HEK293T (cell line): ENCODE results near the gene HBB.
"Not testable (repeated sequence)": the region's sequence is repeated elsewhere in the genome, so short reads cannot be mapped to it uniquely, and the experiment has no call there.

Experiments used
- CTCF ChIA-PET: fragments of 350-600 bp; formaldehyde crosslinking; extraction: SDS; loops from one replicate; lab custom pipeline; 2021; ENCODE audit warnings: antibody characterized with exemption, inconsistent platforms; lab: Yijun Ruan, JAX
- POLR2A ChIA-PET: fragments of 350-600 bp; formaldehyde crosslinking; extraction: SDS; loops from one replicate; lab custom pipeline; 2020; ENCODE audit warnings: antibody characterized with exemption, inconsistent platforms; lab: Yijun Ruan, JAX
- DNase-seq: peaks from one replicate; pipeline ENCODE4 v3.0.0; 2012; ENCODE audit warnings: mixed read lengths; ENCODE audit errors: extremely low spot score
- ARNT ChIP-seq: fragments of 450-650 bp; IDR thresholded peaks from 2 replicates; pipeline ENCODE4 v1.6.1; 2017; ENCODE audit warnings: mild to moderate bottlenecking
- BHLHE40 ChIP-seq: fragments of 450-650 bp; IDR thresholded peaks from 2 replicates; pipeline ENCODE4 v1.6.1; 2016; ENCODE audit warnings: mild to moderate bottlenecking, moderate library complexity, borderline replicate concordance
- CTBP1 ChIP-seq: fragments of 450-650 bp; IDR thresholded peaks from 2 replicates; pipeline ENCODE4 v1.6.1; 2016; ENCODE audit warnings: borderline replicate concordance
- ELF4 ChIP-seq: fragments of 450-650 bp; IDR thresholded peaks from 2 replicates; pipeline ENCODE4 v1.6.1; 2017; ENCODE audit warnings: antibody characterized with exemption
- FOXA1 ChIP-seq: fragments of 450-650 bp; IDR thresholded peaks from 2 replicates; pipeline ENCODE4 v1.6.1; 2016; ENCODE audit warnings: mild to moderate bottlenecking
- FOXK2 ChIP-seq: fragments of 450-650 bp; IDR thresholded peaks from 2 replicates; pipeline ENCODE4 v1.6.1; 2016; ENCODE audit warnings: mild to moderate bottlenecking
- FOXM1 ChIP-seq: fragments of 450-650 bp; IDR thresholded peaks from 2 replicates; pipeline ENCODE4 v1.6.1; 2017; ENCODE audit warnings: mild to moderate bottlenecking, borderline replicate concordance
- HDGF ChIP-seq: fragments of 450-650 bp; IDR thresholded peaks from 2 replicates; pipeline ENCODE4 v1.6.1; 2017; ENCODE audit warnings: antibody characterized with exemption, borderline replicate concordance
- L3MBTL2 ChIP-seq: fragments of 450-650 bp; conservative IDR thresholded peaks from 2 replicates; pipeline ENCODE4 v1.6.1; 2016; ENCODE audit warnings: mild to moderate bottlenecking
- LEF1 ChIP-seq: fragments of 450-650 bp; IDR thresholded peaks from 2 replicates; pipeline ENCODE4 v1.6.1; 2017; ENCODE audit warnings: mild to moderate bottlenecking, borderline replicate concordance
- NFRKB ChIP-seq: fragments of 450-650 bp; IDR thresholded peaks from 2 replicates; pipeline ENCODE4 v1.6.1; 2016; ENCODE audit warnings: mild to moderate bottlenecking, moderate library complexity
- PKNOX1 ChIP-seq: fragments of 450-650 bp; IDR thresholded peaks from 2 replicates; pipeline ENCODE4 v1.6.1; 2016
- SP1 ChIP-seq: fragments of 450-650 bp; IDR thresholded peaks from 2 replicates; pipeline ENCODE4 v1.6.1; 2017
- SUZ12 ChIP-seq: fragments of 450-650 bp; IDR thresholded peaks from 2 replicates; pipeline ENCODE4 v1.6.1; 2016; ENCODE audit warnings: mild to moderate bottlenecking
- TARDBP ChIP-seq: fragments of 450-650 bp; IDR thresholded peaks from 2 replicates; pipeline ENCODE4 v1.6.1; 2016
- ZNF384 ChIP-seq: fragments of 450-650 bp; IDR thresholded peaks from 2 replicates; pipeline ENCODE4 v1.6.1; 2016

The HBB gene

GRCh38 chr11:5266609-5267008 lies 39.7 kb upstream of the HBB start:
- DNase-seq: no peak
- ChIA-PET POLR2A (no interaction called here), CTCF (no interaction called here)
- TF ChIP-seq ZNF384 (no peak), ELF4 (no peak), SUZ12 (no peak), CTBP1 (no peak), LEF1 (no peak), L3MBTL2 (no peak), BHLHE40 (no peak), TARDBP (no peak), NFRKB (no peak), SP1 (no peak), FOXK2 (no peak), FOXA1 (no peak), HDGF (no peak), PKNOX1 (no peak), ARNT (no peak), FOXM1 (no peak)

GRCh38 chr11:5265832-5266231 lies 39.0 kb upstream of the HBB start:
- no peak for DNase-seq
- no peak for TF ChIP-seq ARNT
- no peak for TF ChIP-seq ZNF384
- TF ChIP-seq HDGF: no peak
- no peak for TF ChIP-seq SP1
- TF ChIP-seq CTBP1: no peak
- no peak for TF ChIP-seq L3MBTL2
- no peak for TF ChIP-seq BHLHE40
- no peak for TF ChIP-seq TARDBP
- ChIA-PET POLR2A (no interaction called here), CTCF (no interaction called here)

DNA sequence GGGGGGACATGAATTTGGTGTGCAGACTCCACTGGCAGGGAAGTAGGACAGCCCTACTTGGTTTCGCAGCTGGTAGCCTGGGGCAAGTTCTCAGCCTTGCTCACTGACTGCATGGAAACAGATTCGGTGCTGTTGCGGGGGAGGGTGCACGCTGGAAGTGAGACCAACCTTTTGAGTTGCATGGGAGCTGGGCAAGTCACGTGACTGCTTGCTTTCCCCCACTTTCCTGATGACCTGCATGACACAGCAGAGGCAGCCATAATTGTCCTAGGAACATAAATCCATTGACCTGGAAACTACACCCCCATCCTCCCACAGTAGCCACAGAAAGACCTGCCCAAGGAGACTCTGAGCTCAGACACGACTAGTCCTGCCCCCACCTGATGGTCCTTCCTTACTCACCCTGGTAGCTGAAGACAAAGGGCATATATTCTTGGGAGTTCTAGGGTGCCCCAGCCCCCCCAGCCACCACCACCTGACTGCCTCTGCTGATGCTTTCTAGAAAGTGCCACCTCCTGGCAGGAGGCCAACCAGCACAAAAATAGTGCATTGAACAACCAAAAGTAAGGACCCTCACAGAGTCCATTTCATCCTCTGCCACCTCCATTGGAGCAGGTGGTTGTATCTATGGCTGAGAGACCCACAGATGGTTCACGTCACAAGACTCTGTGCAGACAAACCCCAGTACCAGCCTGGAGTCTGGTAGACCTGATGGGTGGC lies 31.8 kb upstream of the HBB start:
- ChIA-PET CTCF (no interaction called here), POLR2A (no interaction called here)
- TF ChIP-seq NFRKB: no peak
- no peak for TF ChIP-seq SP1
- no peak for TF ChIP-seq ELF4
- TF ChIP-seq FOXM1: no peak
- no peak for TF ChIP-seq PKNOX1
- TF ChIP-seq TARDBP: no peak
- TF ChIP-seq ARNT: no peak
- no peak for DNase-seq

- no peak for DNase-seq
- TF ChIP-seq ARNT (no peak), FOXK2 (no peak), PKNOX1 (no peak), NFRKB (no peak), ZNF384 (no peak), FOXM1 (no peak), L3MBTL2 (no peak), ELF4 (no peak), FOXA1 (no peak), LEF1 (no peak), TARDBP (no peak), HDGF (no peak), SUZ12 (no peak), BHLHE40 (no peak), SP1 (no peak), CTBP1 (no peak)
- CTCF ChIA-PET: no interaction called here
- POLR2A ChIA-PET: no interaction called here
These were observed 30.4 kb upstream of the HBB start for GRCh38 chr11:5257296-5257695.

DNA sequence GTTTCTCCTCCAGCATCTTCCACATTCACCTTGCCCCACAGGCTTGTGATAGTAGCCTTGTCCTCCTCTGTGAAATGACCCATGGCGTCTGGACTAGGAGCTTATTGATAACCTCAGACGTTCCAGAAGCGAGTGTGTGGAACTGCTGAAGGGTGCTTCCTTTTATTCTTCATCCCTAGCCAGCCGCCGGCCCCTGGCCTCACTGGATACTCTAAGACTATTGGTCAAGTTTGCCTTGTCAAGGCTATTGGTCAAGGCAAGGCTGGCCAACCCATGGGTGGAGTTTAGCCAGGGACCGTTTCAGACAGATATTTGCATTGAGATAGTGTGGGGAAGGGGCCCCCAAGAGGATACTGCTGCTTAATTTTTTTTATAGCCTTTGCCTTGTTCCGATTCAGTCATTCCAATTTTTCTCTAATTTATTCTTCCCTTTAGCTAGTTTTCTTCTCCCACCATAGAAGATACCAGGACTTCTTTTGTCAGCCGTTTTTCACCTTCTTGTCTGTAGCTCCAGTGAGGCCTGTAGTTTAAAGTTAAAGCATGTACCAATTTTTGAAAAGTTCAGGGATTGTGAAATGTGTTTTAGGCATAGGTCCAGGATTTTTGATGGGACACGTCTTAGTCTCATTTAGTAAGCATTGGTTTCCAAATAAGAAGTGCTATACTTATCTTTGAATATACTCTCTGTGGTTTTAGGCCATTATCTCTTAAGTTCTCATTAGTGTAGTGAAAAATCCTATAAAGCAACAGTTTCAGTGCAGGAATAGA lies 28.0 kb upstream of the HBB start, which contains the start of gene HBG2:
Gene HBG2, minus strand, starts transcription at position 136 of the 768 bp plus-strand sequence. Its CDS starts 53 bp downstream, at position 83.
- CTCF ChIA-PET, POLR2A ChIA-PET, DNase-seq: not testable (repeated sequence)

DNA sequence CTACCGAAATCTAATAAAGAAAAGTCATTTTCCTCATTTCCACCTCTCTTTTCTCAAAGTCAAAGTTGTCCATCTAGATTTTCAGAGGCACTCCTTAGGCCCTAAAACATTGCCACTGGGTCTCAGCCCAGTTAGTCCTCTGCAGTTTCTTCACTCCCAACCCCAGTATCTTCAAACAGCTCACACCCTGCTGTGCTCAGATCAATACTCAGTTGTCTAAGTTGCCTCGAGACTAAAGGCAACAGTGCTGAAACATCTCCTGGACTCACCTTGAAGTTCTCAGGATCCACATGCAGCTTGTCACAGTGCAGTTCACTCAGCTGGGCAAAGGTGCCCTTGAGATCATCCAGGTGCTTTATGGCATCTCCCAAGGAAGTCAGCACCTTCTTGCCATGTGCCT lies 27.2 kb upstream of the HBB start:
- CTCF ChIA-PET, POLR2A ChIA-PET, DNase-seq: not testable (repeated sequence)

DNA sequence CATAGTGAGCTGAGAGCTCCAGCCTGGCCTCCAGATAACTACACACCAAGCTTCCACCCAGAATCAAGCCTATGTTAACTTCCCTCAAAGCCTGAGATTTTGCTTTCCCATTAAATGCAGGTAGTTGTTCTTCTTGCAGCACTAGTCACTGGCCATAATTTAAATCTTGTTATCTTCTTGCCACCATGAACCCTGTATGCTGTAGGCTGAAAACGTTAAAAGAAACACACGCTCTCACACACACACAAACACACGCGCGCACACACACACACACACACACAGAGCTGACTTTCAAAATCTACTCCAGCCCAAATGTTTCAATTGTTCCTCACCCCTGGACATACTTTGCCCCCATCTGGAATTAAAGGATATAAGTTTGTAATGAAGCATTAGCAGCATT lies 26.6 kb upstream of the HBB start:
- POLR2A ChIA-PET, CTCF ChIA-PET, DNase-seq: not testable (repeated sequence)
